ENCODE data around the gene ADPRHL1.

DNA sequence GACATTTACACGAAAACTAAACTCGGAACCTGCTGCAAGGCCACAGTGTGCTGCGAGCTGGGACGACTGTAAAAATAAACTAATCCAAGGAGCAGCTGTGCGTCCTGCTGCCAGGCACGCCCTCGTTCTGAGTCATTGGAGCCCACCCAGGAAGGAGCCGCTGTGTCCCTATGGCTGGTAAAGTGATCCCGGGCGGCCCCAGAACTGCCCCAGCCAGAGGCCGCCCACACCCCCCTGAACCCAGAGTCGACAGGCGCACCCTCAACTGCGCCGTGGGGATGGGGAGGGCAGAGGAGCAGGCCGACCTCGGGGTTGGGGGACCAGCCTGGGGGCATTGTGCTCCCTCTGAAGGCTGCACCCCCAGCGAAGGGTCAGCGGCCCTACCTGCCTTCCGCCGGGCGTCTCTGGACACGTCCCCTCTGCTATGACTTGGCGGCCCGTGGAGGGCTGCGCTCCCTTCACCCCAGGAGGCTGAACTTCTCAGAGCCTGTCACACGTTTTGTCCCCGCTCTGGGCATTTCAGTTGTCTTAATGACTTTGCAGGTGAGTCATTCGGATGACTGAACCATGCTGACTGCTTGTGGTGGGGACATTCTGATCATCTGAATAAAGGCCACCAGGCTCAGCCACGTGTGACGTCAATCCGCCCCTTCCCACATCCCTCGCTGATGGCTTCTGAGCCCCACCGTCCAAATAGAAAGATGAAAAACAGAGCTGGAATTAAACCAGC lies 42.7 kb downstream of the ADPRHL1 start:
- TF ChIP-seq, protein P1, sequence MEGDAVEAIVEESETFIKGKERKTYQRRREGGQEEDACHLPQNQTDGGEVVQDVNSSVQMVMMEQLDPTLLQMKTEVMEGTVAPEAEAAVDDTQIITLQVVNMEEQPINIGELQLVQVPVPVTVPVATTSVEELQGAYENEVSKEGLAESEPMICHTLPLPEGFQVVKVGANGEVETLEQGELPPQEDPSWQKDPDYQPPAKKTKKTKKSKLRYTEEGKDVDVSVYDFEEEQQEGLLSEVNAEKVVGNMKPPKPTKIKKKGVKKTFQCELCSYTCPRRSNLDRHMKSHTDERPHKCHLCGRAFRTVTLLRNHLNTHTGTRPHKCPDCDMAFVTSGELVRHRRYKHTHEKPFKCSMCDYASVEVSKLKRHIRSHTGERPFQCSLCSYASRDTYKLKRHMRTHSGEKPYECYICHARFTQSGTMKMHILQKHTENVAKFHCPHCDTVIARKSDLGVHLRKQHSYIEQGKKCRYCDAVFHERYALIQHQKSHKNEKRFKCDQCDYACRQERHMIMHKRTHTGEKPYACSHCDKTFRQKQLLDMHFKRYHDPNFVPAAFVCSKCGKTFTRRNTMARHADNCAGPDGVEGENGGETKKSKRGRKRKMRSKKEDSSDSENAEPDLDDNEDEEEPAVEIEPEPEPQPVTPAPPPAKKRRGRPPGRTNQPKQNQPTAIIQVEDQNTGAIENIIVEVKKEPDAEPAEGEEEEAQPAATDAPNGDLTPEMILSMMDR (IDR thresholded peaks at IDR 0.05), result no peak
- TF ChIP-seq POLR2A (IDR thresholded peaks at IDR 0.05), result no peak

Measured in Peyer's patch (tissue), 4 donors.